GM19328 (cell line): ENCODE data around the gene TEX55.
"Not testable (repeated sequence)": the region's sequence is repeated elsewhere in the genome, so short reads cannot be mapped to it uniquely, and the experiment has no call there.

Source experiments
- ATAC-seq: cut with Tn5 transposase; IDR thresholded peaks from one replicate; pipeline ENCODE4 v1.9.1; 2021; ENCODE audit warnings: mild to moderate bottlenecking, moderate library complexity; ENCODE audit not compliant: unreplicated experiment

Gene TEX55

DNA sequence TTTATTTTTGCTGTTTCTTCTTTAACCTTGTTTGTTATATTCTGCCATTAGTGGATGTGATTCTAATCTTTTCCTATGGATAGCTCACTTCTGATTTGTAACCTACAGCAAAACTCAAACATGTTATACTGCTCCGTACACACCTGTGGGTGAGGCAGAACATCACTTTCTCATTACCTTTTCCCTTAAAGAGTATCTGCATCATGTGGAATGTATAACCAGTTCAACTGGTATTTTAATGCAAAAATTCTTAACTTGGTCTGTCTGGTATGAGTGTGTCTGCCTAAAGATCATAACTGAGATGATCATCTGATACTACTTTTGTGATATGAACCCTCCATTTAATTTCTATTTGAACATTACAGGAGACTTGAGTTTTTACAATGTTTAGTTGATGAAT is 14.4 kb downstream of the TEX55 start:
- no peak for ATAC-seq

DNA sequence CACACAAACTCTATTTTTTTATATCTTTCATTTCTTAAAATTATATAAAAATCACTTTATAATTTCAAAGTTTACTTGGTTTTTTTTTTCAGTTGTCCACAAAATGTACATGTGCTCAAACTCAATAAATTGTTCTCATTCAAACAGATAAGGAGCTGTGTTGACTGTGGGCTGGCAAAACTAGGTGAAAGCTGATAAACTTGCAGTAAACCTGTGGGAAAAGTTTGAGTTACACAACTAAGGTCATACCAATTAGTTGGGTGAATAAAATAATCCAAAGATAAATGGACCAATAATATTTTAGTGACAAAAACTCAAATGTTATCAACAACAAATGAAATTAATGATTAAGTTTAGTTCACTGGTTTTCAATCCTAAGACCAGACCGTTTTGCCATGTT is 14.8 kb downstream of the TEX55 start:
- no peak for ATAC-seq

DNA sequence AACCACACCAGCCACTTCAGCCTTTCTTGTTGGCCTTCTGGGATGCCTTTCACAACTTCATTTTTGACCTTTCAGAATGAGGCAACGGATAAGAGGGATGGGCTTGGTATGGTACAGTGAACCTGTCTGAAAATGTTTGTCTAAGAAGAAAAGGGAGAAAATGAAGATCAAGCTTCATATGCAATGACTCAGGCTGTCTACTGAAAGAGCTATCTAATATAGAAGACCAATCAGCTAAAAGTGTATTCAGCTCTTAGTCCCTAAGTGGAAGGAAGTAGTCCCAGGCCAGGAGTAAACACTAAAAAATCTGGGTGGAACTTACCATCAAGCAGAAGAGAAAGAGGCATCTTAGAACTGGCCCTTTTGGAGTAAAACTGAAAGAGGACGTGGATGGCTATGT is 15.3 kb downstream of the TEX55 start:
- ATAC-seq: no peak

DNA sequence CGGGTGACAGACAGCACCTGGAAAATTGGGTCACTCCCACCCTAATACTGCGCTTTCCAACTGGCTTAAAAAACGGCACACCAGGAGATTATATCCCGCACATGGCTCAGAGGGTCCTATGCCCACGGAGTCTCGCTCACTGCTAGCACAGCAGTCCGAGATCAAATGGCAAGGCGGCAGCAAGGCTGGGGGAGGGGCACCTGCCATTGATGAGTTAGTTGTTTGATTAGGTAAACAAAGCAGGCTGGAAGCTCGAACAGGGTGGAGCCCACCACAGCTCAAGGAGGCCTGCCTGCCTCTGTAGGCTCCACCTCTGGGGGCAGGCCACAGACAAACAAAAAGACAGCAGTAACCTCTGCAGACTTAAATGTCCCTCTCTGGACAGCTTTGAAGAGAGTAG is 18.8 kb downstream of the TEX55 start:
- ATAC-seq: not testable (repeated sequence)

DNA sequence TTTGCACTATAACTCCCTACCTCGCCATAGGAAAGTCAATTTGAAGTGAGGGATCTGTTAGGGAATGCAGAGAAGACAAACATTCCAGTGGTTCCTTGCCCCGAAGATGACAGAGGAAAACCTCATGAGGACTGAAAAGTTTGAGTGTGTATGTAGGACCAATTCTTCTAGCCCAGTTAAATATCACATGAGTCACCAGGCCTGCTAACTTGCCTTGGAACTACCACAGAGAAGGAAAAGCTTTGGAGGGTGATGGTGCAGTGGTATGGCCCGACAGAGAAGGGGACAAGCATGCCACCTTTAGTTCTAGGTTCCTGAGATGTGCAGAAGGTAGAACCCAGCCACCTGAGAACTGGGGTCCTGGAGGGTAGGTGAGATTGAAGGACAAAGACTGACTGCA is 24.9 kb downstream of the TEX55 start:
- no peak for ATAC-seq

DNA sequence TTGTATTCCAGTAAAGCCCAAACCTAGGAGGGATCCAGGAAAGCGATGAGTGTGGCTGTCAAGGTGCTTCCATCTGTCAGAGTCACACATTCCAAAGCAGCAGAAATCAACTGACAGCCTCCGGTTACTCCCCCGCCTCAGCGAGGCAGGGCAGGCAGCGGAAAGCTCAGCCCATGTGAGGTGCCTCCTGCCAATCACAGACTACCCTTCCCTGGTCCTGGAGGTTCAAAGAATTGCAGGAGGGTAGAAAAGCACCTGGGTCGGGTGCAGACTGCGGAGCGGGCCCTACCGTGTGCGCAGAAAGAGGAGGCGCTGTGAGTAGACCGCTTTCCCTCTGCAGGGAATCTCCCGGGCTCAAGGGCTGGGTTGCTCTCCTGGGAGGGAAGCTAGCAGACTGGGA is 27.4 kb downstream of the TEX55 start, which contains the start of gene UPK1B:
UPK1B (plus strand) TSS at position 274 of the 400 bp plus-strand sequence. CDS start 13,144 bp downstream, outside the sequence.
- ATAC-seq: no peak

DNA sequence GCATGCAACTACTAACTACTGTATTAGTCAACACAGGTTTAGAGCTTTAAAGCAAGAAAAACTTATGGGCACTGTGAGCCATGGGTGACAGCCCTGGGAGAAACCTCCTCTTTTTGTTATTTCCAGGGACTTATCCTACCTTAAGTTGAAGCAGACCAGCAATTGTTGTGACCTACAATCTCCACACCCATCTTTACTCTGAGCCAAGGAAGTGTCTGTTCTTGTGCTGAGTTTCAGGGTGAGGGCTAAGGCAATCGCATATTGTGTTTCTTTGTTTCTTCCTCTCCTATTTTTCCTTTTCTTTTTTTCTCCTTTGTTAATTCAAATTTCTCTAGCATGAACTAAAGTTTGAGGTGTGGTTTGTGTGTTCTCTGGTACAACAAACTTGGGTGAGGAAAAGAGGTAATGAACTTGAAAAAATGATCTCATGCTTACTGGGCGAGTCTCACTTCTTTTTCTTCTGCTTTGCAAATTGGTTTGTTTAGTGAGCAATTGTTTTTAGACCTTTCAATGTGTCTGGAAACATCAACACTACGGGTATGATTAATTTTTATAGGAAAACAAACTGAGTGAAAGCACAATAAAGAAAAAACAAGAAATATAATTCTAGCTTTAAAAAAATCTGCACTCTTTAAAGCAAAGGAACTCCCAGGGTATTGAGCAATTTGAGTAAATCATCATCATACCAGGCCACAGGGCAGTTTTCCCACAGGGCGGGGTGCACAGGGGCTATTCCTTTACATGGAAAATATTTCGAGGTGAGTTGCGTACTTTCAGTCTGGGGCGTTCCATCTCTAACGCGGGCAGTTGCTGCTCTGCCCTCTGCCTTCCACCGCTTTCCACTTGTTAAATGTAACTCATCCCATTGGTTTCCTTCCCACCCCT is 30.1 kb downstream of the TEX55 start:
- ATAC-seq: no peak

DNA sequence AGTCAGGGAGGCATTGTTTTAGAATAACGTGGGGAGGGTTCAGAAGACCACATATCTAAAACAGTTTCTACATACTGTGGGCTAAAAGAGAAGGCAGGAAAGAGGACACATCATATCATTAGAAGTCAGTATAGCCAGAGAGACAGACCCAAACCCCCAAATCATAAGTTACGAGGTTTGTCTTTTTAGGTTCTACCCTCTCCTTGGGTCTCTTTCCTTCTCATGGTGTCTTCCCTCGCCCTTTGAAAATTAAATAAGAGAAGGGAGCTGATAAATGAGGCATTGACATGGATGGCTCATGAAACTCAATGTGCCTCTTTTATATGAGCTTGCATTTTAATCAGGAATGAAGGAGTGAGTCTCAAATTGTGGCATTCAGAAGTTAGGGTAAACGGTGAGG is 30.8 kb downstream of the TEX55 start:
- ATAC-seq: no peak

DNA sequence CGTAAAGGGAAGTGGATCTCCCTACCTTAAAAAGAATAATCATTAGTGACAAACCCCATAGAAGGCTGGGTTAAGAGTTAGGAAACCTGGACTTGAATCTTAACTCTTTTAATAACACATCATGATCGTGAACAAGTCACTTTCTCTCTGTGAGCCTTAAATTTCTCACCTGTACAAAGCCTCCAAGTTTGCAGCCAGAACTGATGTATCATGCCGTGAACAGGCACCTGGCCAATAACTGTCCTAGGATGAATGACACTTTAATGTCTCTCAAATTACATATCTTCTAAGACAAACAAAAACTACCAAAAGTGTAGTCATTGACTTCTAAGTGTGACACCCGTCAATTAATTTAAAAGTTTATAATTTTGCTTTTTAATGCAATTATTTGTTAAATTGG is 31.4 kb downstream of the TEX55 start:
- ATAC-seq: no peak

DNA sequence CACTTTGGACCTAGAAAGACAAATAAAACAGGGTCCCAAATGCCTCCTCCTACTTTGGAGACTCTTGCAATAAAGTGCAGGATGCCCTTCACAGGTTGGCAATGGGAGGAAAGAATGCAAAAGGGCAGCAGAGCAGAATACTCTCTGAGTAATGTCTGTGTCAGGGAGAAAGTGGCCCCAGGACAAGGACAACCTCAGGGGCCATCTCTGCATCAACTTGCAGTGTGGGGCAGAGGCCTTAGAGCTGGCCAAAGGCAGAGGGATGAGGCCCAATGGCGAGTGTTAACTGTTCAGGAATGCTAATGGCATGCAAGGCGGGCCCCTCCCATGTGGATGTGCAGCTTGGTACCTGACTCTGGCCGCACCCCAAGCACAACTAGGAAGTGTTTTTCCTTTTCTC is 35.8 kb downstream of the TEX55 start:
- no peak for ATAC-seq

DNA sequence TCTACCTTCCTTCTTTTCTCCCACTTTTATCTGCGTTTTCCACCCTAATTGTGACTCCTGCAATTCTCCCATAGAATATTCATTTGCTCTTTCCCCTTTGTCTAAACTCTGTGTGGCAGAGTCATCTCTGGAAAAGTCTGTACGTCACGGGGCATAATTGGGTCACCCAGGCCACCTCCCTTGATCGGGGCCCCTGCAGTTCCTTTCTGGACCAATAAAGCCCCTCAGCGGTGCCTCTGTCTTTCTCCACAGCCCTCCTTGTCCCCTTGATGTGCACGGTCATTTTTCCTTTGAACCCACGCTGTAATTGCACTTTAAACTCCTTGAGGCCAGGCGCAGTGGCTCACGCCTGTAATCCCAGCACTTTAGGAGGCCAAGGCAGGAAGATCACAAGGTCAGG is 38.1 kb downstream of the TEX55 start:
- no peak for ATAC-seq

DNA sequence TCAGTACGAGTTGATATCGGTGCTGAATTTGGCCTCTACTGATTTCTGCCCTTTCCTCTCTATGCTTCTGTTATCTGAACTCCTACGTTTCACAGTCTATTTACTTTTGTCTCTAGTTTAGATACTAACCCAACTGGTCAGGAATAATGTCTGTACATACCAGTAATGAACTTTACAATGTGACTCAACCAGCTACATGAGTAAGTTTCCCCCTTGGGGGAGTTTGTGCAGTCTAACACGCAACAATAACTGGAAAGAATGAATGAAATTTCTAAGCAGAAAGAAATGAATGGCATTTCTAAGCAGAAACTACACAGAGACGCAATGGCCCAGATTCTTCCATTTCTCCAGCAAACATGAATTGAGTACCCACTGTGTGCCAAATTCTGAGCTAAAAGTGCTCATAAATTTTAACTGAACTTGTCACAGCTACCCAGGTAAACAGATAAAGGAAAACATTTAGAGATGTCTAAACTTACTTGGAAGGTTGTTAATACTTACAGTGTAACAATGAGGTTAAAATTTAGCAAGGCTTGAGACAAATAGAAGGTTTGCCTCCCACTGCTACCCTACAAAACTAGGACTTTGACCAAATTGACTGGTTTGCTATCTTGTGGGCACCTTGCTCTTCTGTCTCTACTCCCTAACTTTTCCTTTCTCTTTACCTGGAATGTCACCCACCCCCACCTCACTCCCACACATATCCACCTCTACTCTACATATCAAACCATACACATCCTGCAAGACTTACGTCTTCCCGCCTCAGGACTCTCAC is 39.0 kb downstream of the TEX55 start:
- no peak for ATAC-seq

DNA sequence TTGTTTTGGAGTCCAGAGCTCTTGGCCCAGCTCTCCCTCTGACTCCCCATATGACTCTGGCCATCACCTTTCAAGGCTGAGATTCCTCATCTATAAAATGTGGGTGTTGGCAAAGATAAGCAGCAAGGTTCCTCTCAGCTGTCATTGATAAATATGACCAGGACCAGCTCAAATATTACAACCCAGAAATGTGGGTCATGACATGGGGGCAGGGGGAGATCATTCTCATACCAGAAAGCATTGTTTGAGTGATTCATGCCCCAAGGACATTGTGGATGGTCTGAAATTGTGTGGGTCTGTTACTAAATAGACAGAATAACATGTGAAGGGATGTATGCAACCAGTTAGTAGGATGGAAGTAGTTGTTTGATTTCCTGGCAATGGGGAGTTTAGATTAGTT is 41.3 kb downstream of the TEX55 start:
- ATAC-seq: no peak

DNA sequence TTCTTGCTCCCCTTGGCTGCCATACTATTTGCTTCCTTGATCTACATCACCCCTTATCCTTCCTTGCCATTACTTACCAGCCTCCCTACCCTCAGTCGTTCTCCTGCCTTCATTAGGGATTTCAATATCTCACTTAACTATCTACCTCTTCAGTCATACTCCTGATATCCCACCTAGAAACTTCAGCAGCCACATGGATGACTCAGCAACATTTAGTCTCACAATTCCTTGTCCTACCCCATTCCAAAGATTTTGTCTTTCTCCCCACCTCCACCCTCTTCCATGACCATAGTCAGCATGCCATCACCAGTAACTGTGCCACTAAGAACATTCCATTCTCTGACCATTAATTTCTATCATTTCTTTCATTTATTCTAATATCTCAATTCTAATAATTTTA is 45.8 kb downstream of the TEX55 start:
- ATAC-seq: no peak

DNA sequence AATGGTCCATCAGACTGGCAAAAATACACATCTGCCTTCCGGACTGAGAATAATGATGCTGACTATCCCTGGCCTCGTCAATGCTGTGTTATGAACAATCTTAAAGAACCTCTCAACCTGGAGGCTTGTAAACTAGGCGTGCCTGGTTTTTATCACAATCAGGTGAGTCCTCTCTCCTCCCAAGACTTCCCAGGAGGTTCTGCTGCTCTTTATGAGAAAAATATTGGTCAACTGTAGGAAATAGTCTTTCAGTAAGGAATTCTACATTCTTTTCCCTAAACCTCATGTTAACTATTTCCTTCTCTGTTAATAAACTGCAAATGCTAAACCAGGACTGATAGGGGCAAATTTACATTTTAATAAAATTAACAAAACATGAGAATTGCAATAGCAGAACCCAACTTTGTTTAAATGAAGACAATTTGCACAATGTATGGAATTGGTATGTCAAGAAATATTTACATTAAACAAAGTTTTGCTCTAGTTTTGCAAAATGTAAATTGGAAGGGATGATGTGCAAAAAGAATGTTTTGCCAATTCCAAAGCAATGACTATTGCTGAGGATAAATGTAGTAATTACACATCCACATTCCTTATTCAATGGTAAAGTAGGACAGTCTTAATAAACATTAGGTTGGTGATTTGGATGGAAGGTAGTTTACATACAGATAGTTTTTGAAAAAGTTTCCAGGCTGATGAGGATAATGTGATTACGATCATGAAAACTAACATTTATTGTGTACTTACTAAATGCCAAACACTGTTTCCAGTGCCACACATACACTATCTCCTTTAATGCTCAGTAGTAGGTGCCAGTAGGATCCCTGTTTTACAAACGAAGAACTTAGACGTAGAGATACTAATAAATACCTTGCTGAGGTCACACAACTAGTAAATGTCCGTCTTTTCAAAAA is 48.5 kb downstream of the TEX55 start:
- no peak for ATAC-seq

DNA sequence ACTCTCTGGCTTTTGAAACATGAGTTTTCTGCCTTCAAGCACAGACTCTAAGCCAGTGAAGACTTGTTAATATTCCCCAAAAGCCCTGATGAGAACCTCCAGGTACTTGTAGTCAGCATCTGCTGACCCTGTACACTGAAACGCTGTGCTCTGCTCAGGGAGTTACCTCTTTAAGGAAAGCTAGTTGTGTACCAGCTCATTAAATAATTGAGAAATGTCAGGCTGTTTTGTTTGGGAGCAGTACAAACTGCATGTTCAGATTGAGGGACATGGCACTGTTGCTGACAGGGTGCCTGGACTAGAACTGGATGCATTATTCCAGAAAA is 49.1 kb downstream of the TEX55 start:
- no peak for ATAC-seq

DNA sequence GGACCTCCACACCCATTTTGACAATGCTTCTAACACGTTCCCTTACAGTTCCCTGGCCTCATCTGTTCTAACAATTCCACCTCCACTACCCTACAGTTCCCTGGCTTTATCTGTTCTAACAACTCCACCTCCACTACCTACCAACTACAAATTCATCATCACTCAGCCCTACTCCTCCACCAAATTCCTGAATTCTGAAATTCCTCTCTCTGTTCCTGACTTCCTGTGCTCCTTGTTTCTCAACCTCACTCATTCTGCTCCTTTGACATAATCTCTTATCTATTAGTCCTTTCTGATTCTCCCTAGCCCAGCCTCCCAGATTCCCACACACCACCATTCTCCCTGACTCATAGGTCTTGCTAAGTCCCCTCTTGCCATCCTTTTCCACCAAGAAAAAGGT is 49.9 kb downstream of the TEX55 start:
- ATAC-seq: no peak
